NT2/D1 (cell line): ENCODE results near the gene GPX7.

Source experiments
- DNase-seq: peaks from one replicate; pipeline ENCODE4 v3.0.0-alpha.2; 2011; ENCODE audit warnings: low read depth, low spot score
- H3K27me3 ChIP-seq: 2 replicates; pipeline ENCODE4 v1.6.0; 2011; ENCODE audit warnings: mild to moderate bottlenecking; ENCODE audit not compliant: insufficient read length, insufficient read depth
- H3K36me3 ChIP-seq: 2 replicates; pipeline ENCODE4 v1.6.1; 2011; ENCODE audit warnings: mild to moderate bottlenecking, low read length, mixed read lengths; ENCODE audit not compliant: insufficient read depth, insufficient read length
- H3K4me1 ChIP-seq: 2 replicates; pipeline ENCODE4 v1.5.1; 2011; ENCODE audit not compliant: insufficient read depth, insufficient read length
- H3K4me3 ChIP-seq: 2 replicates; pipeline ENCODE4 v1.5.1; 2011; ENCODE audit warnings: low read depth; ENCODE audit not compliant: insufficient read length
- H3K9ac ChIP-seq: 2 replicates; pipeline ENCODE4 v1.6.0; 2011; ENCODE audit warnings: low read depth; ENCODE audit not compliant: insufficient read length
- H3K9me3 ChIP-seq: 2 replicates; pipeline ENCODE4 v1.5.1; 2011; ENCODE audit warnings: mild to moderate bottlenecking, low read length; ENCODE audit not compliant: insufficient read depth
- SUZ12 ChIP-seq: IDR thresholded peaks from 2 replicates; pipeline ENCODE4 v1.6.1; 2011; ENCODE audit not compliant: insufficient read length, insufficient read depth; ENCODE audit errors: extremely low read depth
- YY1 ChIP-seq: IDR thresholded peaks from 2 replicates; pipeline ENCODE4 v1.6.1; 2011; ENCODE audit not compliant: insufficient read length, insufficient read depth
- ZNF274 ChIP-seq: IDR thresholded peaks from 2 replicates; pipeline ENCODE4 v1.6.1; 2011; ENCODE audit warnings: mild to moderate bottlenecking, low read depth, low read length

Gene GPX7

DNA sequence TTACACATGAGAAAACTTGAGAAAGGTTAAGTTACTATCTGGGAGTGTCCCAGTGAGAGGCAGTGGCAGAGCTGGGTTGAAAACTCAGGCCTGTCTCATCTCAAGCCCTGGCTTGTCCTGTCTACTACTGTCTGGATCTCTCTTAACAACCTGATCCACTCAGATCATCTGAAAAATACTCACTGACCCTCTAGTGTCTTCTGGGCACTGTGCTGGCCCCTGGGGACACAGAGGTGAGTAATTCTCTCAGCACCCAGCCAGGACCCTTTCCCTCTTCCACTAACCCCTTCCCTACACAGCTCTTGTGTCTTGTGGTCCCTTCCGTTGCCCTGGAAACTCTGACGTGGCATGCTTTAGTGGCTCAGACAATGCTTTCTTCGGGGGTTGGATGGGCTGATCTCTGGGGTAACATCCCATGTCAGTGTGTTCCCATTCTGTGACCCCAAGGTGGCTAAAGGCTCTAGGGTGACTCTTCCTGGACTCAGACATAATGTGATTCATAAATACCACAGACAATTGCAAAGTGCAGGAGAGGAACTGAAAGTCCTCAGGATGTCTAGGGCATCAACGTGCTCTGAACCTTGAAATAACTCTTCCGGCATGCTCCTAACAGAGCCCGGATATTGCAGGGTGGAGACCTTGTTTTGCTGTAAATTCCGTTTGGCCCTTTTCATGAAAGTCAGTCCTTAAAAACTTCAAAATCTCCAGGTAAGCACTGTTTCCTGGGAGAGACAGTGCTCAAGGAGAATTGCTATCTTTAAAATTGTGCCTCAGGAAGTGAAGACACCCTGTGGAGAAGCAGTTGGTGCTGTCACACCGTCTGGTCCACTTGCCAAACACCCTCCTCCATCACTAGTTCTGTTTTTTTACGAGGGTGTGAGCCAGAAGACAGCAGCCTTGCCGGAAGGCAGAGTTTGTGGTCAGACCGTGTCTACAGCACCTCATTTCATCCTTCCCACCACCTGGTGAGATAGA, 34.8 kb downstream of the GPX7 start:
- no peak overlapping the region for H3K4me3 ChIP-seq
- no peaks in the 10 kb centered on the region for H3K9me3 ChIP-seq
- H3K27me3 ChIP-seq, result peaks cover 28% of the 10 kb centered on the region
- H3K36me3 ChIP-seq, result no peaks in the 10 kb centered on the region
- H3K4me1 ChIP-seq, result peaks cover 20% of the 10 kb centered on the region
- no peak overlapping the region for H3K9ac ChIP-seq
- DNase-seq, result no peak
- TF ChIP-seq YY1, result no peak

DNA sequence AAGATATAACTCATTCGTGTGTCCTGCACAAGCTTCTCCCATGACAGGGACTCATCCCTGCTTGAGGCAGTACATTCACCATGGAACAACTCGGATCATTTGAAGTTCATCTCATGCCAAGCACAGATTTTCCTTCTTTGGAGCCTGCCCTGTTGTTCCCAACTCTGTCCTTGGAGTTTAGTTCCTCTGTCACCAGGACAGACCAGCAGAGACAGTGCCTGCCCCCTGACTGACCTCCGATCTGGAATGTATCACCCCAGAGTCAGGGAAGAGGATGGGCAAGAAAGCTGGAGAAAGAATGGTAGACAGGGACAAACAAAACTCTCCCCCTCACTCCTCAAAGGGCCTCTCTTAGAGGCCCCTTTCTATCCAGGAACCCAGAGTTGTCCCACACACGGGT, 35.8 kb downstream of the GPX7 start:
- Histone ChIP-seq H3K36me3 (no peaks in the 10 kb centered on the region), H3K9ac (no peak overlapping the region), H3K4me1 (peaks cover 14% of the 10 kb centered on the region), H3K9me3 (no peaks in the 10 kb centered on the region), H3K27me3 (peaks cover 19% of the 10 kb centered on the region), H3K4me3 (no peak overlapping the region)
- no peak for DNase-seq
- TF ChIP-seq SUZ12, result no peak
- no peak for TF ChIP-seq ZNF274
- no peak for TF ChIP-seq YY1

DNA sequence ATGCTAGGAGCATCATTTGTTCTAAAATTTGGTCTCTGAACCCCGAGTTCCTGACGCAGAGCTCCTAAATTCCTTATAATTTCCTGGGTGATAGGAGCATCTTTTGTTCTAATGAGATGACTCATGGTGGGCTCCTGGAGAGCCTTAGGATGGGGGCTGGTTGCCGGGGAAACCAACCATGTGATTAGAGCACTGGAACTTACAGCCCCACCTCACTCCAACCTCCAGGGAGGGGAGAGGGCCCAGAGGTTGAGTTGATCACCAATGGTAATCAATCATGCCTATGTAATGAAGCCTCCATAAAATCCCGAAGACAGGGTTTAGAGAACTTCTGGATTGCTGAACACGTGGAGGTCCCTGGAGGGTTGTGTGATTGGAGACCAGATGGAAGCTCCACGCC, 38.5 kb downstream of the GPX7 start:
- no peaks in the 10 kb centered on the region for H3K27me3 ChIP-seq
- H3K4me1 ChIP-seq, result peaks cover 11% of the 10 kb centered on the region
- TF ChIP-seq SUZ12, result no peak
- no peak for TF ChIP-seq YY1
- TF ChIP-seq ZNF274, result no peak
- no peak overlapping the region for H3K9ac ChIP-seq
- no peak overlapping the region for H3K4me3 ChIP-seq
- no peaks in the 10 kb centered on the region for H3K36me3 ChIP-seq
- DNase-seq, result no peak
- no peaks in the 10 kb centered on the region for H3K9me3 ChIP-seq

DNA sequence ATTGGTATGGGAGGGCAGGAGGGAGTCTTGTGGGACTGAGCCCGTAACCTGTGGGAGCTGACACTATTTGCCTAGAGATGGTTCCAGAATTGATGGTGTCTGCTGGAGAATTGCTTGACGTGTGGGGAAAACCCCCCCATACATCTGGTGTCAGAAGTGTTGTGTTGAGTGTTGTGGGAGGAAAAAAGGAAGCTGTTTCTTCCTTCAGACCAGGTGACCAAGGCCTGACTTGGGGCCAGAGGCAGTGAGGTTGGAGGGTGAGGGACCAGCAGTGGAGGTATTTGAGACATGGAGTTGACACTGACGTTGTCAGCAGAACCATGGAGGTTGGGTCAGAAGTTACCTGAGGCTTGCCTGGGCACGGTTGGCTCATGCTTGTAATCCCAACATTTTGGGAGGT, 39.1 kb downstream of the GPX7 start:
- peaks cover 11% of the 10 kb centered on the region for H3K4me1 ChIP-seq
- H3K36me3 ChIP-seq, result no peaks in the 10 kb centered on the region
- TF ChIP-seq YY1, result no peak
- TF ChIP-seq SUZ12, result no peak
- TF ChIP-seq ZNF274, result no peak
- no peaks in the 10 kb centered on the region for H3K9me3 ChIP-seq
- no peak overlapping the region for H3K4me3 ChIP-seq
- no peak for DNase-seq
- H3K9ac ChIP-seq, result no peak overlapping the region
- no peaks in the 10 kb centered on the region for H3K27me3 ChIP-seq

DNA sequence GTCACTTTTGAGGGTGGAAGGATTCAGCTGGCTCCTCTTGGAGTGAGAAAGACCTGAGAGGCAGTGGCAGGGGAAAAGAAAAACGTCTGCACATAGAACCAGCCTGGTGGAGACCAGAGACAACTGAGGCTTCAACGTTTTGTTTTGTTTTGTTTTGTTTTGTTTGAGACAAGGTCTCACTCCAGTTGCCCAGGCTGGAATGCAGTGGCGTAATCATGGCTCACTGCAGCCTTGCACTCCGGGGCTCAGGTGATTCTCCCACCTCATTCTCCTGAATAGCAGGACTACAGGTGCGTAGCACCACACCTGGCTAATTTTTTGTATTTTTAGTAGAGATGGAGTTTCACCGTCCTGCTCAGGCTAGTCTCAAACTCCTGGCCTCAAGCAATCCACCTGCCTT, 43.1 kb downstream of the GPX7 start:
- no peak overlapping the region for H3K4me3 ChIP-seq
- DNase-seq, result no peak
- H3K27me3 ChIP-seq, result no peaks in the 10 kb centered on the region
- no peak overlapping the region for H3K9ac ChIP-seq
- TF ChIP-seq ZNF274, result no peak
- TF ChIP-seq SUZ12, result no peak
- no peak for TF ChIP-seq YY1
- H3K4me1 ChIP-seq, result peaks cover 7% of the 10 kb centered on the region
- H3K36me3 ChIP-seq, result no peaks in the 10 kb centered on the region
- H3K9me3 ChIP-seq, result no peaks in the 10 kb centered on the region

DNA sequence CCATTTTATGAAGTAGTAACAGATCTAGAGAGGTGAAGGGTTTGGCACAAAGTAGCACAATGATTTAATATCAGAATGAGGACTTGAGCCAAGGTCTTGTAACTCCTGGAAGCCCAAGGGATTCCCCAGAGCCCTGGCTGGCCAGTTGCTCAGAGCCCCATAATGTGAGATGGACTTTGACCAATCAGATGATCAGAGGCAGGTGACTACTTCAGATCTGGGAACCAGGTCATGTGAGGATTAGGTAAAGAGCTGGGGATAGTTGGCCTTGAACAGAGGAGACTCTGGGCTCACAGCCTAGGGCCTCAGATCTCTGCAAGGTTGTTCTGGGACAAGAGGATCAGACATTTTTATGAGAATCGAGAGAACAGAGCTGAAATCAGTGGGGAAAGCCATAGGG, 49.7 kb downstream of the GPX7 start:
- no peaks in the 10 kb centered on the region for H3K27me3 ChIP-seq
- H3K4me3 ChIP-seq, result no peak overlapping the region
- H3K36me3 ChIP-seq, result no peaks in the 10 kb centered on the region
- no peak overlapping the region for H3K9ac ChIP-seq
- DNase-seq, result no peak
- TF ChIP-seq SUZ12 (no peak), YY1 (no peak), ZNF274 (no peak)
- no peaks in the 10 kb centered on the region for H3K9me3 ChIP-seq
- no peaks in the 10 kb centered on the region for H3K4me1 ChIP-seq

DNA sequence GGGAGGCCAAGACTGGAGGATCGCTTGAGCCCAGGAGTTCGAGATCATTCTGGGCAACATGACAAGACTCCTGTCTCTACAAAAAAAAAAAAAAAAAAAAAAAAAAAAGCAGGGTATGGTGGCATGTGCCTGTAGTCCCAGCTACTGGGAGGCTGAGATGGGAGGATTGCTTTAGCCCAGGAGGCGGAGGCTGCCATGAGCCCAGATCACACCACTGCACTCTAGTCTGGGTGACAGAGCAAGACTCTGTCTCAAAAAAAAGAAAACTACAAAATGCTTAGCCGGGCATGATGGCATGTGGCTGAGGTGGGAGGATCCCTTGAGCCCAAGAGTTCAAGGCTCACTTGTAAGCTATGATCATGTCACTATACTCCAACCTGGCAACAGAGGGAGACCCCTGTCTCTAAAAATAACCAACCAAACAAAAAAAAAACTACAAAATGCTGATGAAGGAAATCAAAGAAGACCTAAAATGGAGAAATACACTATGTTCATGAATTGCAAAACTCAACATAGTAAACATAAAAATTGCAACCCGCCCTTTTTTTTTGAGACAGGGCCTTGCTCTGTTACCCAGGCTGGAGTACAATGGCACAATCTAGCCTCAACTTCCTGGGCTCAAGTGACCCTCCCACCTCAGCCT, 51.2 kb downstream of the GPX7 start:
- DNase-seq, result no peak
- Histone ChIP-seq H3K9me3 (no peaks in the 10 kb centered on the region), H3K4me1 (peaks cover under 1% of the 10 kb centered on the region), H3K4me3 (no peak overlapping the region), H3K27me3 (no peaks in the 10 kb centered on the region), H3K9ac (no peak overlapping the region), H3K36me3 (no peaks in the 10 kb centered on the region)
- TF ChIP-seq SUZ12, result no peak
- TF ChIP-seq YY1, result no peak

DNA sequence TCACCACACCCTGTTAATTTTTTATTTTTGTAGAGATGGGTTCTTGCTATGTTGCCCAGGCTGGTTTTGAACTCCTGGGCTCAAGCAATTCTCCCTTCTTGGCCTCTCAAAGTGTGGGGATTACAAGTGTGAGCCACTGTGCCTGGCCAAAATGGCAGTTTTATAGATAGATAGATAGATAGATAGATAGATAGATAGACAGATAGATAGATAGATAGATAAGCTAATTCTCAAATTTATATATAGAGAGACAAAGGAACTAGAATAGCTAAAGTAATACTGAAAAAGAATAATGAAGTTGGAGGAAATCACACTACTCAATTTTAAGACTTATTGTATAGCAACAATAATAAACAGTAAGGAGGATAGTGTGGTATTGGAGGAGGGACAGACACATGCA, 51.9 kb downstream of the GPX7 start:
- DNase-seq, result no peak
- no peaks in the 10 kb centered on the region for H3K27me3 ChIP-seq
- no peaks in the 10 kb centered on the region for H3K36me3 ChIP-seq

More for the DNA sequence above, 51.9 kb downstream of the GPX7 start:
- Histone ChIP-seq H3K4me1 (peaks cover 4% of the 10 kb centered on the region), H3K9ac (no peak overlapping the region), H3K9me3 (no peaks in the 10 kb centered on the region), H3K4me3 (no peak overlapping the region)
- no peak for TF ChIP-seq SUZ12
- TF ChIP-seq ZNF274, result no peak
- no peak for TF ChIP-seq YY1
